Gastrocnemius medialis (tissue), 4 donors: ENCODE measurements around the gene NRM.

ENCODE experiments used
- CTCF ChIP-seq, 5 experiments: fragments of 450-650 bp in 3 of 5; fragments of 200-600 bp in 2 of 5; sonication (generic) in 2 of 5; IDR thresholded peaks in 4 of 5; conservative IDR thresholded peaks in 1 of 5; 1 replicate in 4 of 5; 2 replicates in 1 of 5; pipeline ENCODE4 v1.5.1; 2016 to 2019; ENCODE audit warnings: antibody characterized with exemption in 5 of 5, mild to moderate bottlenecking in 3 of 5, moderate library complexity in 3 of 5
- POLR2A ChIP-seq, 2 donors: fragments of 450-650 bp; IDR thresholded peaks; one replicate each; pipeline ENCODE4 v1.6.1; 2017; ENCODE audit warnings: antibody characterized with exemption in 2 of 2, mild to moderate bottlenecking in 2 of 2, moderate library complexity in 2 of 2

- no peak for TF ChIP-seq CTCF (IDR thresholded peaks at IDR 0.05 in 4 of 5, conservative IDR thresholded peaks at IDR 0.05 in 1 of 5)
- TF ChIP-seq POLR2A (IDR thresholded peaks at IDR 0.05), result no peak
Measured at GRCh38 chr6:30690403-30691207, at the start of gene NRM.
